Suppressor macrophage treated with lipopolysaccharide for 1 hour (primary cell): ENCODE data around the gene CELA3B.
"Not testable (repeated sequence)": the region's sequence is repeated elsewhere in the genome, so short reads cannot be mapped to it uniquely, and the experiment has no call there.

Experiments
- DNase-seq, 3 donors: peaks; one replicate each; pipeline ENCODE4 v3.0.0-alpha.2; 2020 to 2022

CELA3B gene, protein sequence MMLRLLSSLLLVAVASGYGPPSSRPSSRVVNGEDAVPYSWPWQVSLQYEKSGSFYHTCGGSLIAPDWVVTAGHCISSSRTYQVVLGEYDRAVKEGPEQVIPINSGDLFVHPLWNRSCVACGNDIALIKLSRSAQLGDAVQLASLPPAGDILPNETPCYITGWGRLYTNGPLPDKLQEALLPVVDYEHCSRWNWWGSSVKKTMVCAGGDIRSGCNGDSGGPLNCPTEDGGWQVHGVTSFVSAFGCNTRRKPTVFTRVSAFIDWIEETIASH

DNA sequence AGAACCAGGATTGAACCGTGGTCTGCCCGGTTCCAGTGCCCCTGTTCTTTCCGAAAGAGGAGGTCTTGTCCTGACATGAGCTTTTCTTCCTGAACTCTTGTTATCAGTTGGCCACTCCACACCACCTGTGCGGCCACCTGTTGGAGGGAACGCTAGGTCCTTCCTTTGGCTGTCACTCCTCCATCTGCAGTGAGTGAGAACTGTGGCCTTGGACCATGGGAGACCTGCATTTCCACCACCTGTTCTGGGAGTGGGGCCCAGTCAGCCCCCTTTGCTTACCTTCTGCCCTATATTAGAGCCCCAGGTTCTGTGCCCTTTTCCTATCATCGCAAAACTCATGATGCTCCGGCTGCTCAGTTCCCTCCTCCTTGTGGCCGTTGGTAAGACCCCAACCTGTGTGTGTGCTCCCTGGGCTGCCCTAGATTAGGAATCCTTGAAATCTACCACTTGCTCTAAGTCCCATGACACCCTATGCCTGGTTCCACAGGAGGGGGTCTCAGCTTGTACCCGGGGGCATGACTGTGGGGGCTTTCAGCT, at the start of gene CELA3B:
TSS of gene CELA3B (plus strand) at position 320 of the 537 bp plus-strand sequence. CDS start at position 338, 18 bp downstream.
- DNase-seq: not testable (repeated sequence)

DNA sequence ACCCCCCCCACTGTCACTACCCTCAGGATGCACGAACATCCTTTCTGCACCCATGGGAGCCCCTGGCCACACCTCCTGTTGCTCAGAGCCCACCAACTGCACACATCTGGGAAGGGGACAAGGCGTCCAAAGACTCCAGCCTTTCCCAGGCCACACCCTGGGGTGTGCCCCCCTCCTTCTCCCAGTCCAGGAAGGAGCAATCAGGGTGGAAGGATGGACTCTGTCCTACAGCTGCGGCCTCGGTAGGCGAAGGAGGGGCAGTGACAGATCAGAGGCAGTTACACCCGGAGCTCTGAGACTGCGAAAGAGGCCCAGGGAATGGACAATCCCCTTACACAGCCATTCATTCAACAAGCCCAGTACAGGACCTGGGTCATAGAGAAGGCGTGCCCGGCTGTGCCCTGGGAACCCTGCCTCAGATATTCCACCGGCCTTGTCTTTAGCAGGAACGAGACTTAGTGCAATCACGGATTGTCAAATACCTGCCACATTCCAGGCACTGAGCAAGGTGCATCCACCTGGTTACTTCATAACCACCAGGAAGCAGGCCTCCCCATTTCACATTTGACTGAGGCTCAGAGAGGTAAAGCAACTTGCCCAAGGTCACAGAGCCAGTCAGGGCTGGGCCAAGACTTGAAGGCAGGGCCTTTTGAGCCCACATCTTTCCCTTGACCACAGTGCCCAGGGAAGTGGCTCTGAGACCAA, 49.1 kb upstream of the CELA3B start:
- DNase-seq: no peak

DNA sequence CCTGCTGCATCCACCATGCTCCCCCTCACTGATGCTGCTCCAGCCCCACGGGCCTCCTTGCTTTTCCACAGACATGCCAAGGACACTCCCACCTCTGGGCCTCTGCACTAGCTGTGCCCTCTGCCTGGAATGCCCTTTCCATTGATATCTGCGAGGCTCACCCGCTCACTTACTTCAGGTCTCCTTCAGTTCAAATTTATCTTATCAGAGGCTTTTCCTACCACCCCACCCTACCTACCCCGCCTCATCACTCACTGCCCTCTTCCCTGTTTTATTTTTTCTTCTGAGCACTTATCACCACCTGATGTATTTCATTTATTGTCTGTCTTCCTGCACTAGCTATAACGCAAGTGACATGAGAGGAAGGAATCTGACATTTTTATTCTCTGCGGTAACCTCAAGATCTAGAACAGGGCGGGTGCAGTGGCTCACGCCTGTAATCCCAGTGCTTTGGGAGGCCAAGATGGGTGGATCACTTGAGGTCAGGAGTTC, 46.7 kb upstream of the CELA3B start:
- DNase-seq: no peak

DNA sequence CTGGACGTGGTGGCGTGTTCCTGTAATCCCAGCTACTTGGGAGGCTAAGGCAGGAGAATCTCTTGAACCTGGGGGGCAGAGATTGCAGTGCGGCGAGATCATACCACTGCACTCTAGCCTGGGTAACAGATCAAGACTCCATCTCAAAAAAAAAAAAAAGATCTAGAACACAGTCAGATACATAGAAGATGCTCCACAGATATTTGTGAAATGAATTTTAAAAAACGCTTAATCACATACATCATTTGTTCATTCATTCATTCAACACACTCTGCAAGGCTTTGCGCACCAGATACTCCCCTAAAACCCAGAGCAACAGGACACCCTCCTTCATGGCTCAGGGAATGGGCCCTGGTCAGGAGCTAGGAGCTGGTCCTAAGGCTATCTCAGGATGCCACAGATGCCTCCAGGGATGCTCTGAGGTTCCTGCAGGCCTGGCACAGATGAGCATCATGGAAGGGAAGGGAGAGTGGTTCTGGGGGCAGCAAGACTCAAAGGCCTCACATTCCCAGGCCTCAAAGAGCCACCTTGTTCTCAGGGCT, 46.1 kb upstream of the CELA3B start:
- DNase-seq: no peak

DNA sequence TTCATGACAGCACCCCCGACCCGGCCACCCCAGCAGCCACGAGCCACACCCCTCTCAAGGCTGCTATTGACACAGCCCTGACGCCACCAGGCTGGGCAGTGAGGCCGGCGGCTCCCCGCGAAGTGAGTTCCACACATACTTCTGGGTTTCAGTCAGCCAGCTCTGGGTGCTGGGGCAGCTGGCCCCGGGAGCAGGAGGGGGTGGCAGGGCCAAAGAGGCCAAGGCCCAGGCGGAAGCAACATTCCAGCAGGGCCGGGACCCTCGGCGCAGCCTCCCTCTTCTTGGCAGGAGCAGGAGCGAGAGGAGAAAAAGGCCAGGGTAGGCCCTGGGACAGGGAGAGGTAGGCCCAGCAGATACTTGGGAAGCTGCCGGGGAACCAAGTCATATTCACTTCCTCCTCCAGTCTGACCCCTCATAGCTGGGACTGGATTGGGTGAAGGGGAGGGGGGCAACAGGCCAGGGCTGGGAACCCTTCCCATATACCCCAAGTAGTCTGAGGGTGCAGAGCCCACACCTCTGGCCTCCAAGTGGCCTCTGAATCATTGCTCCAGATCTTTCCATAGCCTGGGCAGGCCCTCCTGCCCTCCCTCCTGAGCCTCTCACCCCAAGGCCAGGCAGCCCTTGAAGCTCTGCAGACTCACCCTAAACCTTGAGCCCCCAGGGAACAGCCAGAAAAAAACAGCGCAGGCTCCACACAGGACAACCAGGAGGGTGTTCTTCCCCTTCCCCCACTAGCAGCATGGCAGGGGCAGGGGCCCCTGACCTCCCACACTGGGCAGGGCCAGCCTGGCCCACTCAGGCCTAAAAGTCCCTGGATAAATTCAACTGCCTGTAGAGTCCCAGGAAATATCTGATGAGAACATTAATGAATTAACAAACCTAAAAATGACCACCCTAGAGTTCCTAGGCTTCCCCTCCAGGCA, 45.4 kb upstream of the CELA3B start:
- no peak for DNase-seq

DNA sequence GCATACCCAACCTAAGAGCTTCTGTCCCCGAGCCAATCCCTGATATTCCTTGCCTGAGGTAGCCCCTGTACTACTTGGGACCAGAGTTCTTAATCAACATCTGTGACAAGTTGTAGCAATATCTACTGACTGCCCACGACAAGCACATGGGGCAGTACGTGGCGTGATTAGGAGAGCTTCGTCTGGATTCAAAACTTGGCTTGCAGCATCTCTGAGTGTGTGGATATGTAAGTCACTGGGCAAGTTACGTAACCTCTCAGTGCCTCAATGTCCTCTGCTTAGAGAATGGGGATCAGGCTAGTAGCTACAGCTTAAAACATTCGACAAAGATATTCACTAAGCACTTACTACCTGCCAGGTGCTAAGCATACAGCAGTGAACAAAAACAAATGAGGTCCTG, 44.7 kb upstream of the CELA3B start:
- DNase-seq: peak; percentile 45 to 50 (median 45)

DNA sequence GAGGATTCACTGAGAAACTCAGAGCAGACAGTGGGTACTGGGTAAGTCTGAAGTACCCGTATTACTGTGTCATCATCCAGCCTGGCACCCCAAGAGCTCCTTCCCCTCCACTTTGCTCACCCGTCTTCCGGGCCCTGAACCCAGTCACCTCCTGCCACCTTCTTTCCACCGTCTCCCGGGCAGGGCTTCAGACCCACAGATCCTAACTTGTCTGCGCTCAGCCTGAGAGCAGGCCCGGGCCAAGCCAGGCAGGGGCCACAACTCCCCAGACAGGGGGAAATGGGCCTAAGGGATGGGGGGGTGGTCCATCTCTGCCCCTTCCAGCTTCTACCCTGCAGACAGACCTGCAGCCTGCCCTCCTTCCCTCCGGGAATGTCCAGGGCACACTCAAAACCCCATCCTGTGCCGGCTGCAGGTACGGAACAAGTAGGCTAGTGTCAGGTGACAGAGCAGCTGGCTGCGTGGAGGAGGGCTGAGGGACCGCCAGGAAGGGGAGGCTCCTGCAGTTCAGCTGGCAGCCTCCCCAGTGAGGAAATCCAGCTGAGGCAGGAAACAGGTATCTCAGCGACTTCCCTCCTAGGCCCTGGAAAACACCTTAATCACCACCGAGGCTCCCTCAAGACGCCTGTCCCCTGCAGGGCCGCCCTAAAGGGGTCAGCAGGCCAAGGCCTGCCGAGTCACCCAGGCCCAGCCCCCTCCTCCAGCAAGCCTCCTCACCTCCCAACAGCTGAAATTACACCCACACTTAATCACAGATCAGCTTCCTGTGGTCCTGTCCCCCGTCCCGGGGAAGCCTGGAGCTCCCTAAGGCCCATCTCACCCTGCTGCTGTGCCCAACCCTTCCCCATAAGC, 43.2 kb upstream of the CELA3B start:
- no peak for DNase-seq

DNA sequence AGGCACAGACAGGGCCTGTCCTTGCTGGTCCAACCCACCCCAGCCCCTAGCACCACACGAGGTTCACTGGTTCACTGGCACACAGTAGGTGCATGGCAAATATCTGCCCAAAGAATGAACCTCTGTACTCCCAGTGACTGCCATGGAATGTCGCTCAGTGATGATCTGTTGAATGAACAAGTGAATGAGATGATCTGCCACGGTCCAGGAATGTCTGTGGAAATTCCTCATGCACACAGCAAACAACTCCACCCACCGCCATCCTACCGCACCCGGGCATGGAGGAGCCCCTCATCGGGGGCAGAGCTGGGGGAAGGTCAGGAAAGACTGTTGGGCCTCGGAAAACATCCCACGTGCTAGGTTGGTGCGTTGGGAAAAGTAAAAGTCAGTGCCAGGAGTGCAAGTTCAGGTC, 41.4 kb upstream of the CELA3B start:
- no peak for DNase-seq

DNA sequence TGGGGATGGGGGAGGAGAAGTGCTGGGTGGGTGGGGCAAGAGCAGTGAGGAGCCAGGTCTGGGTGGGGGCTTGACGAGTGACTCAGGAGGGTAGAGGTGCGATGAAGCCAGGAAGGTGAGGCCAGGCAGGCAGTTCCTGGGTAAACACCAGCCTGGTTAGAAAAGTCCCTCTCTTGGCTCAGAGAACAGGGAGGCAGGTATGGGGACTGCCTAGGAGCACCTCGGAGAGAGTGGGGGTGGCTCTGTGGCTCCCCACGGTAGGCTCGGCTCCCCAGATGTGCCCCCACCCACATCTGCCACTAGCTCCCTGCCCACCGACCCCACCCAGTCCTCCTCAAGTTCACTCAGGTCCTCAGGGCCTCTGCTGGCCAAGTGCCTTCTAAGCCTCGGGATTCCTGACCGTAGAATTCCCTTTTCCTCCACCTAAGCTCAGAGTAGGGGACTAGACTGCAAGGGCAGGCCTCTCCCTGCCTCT, 40.9 kb upstream of the CELA3B start:
- DNase-seq: no peak

DNA sequence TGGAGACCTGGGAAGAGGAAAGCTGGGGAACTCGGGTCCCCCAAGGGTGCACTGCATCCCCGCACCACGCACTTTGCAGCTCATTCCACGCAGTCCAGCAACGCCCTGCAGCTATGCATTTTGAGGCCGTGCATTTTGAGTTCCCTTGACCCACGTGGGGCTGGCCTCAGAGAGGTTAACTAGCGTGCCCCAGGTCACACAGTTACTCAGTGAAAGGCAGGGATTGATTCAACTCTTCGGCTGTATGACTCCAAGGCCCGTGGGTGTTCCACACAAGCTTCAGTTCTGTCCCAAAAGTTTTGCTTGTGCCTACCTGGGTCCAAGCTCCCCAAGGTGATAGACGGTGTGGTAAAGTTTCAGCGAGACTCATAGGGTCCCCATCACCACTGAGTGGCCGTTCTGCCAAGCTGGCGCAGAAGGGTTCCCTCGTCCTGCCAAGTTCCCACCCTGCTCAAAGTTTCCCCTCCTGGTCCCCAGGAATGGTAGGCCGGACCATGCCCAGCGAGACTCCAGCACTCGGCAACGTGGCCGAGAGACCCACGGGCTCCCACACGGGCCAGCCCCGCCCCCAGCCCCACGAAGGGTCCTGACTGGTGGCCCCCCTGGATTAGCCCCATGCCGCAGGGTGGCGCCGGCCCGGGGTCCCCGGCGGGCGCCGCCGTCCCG, 40.3 kb upstream of the CELA3B start:
- peak in 1 of 3 donors; percentile 37 for DNase-seq

DNA sequence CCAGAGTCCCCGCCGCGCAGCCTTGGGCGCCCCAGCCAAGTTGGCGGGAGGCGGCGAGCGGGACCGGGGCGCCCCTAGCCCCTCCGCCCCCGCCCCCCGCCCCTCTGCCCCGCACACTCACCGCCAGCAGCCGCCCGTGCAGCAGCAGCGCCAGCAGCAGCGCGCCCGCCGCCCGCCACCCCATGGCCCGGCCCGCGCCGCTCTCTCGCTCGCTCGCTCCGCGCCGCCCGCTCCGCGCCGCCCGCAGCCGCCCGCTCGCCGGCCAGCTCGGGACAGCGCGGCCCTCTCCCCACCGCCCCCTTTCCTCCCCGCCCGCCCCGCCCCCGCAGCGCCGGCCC, 39.8 kb upstream of the CELA3B start, which contains the start of gene HSPG2:
TSS of gene HSPG2 (minus strand) at position 277 of the 338 bp plus-strand sequence. CDS start at position 184, 93 bp downstream.
- no peak for DNase-seq

DNA sequence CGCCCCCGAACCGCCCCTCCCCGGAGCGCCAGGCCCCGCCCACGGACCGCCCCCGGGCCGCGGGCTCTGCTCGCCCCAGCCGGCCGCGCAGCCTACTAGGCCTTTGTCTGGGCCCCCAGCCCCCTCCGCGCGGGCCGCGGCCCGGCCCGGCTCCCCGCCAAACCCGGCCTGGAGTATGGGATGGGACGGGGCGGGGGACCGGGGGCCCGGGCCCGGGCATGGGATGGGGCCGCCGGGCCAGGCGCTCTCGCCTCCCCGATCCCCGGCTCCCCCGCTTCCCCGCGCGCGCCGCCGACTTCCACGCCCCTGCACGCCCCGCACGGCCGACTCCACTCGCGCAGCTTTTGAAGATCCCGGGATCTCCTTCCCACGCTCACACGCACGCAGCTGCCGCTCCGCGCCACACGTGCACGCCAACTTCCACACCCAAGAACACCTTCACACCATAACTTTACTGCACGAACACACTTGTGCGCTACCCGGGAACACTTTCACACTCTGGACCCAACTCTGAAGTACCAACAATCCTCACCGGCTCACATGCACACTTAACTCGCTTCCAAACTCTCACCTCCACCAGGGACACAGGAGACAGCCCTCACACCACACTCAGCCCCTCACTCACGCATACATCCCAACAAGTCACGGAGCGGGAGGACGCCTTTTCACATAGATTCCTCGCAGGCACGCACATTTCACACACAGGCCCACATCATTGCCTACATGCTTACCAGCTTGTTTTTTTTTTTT, 39.3 kb upstream of the CELA3B start:
- peak; percentile 77 to 89 (median 80) for DNase-seq

DNA sequence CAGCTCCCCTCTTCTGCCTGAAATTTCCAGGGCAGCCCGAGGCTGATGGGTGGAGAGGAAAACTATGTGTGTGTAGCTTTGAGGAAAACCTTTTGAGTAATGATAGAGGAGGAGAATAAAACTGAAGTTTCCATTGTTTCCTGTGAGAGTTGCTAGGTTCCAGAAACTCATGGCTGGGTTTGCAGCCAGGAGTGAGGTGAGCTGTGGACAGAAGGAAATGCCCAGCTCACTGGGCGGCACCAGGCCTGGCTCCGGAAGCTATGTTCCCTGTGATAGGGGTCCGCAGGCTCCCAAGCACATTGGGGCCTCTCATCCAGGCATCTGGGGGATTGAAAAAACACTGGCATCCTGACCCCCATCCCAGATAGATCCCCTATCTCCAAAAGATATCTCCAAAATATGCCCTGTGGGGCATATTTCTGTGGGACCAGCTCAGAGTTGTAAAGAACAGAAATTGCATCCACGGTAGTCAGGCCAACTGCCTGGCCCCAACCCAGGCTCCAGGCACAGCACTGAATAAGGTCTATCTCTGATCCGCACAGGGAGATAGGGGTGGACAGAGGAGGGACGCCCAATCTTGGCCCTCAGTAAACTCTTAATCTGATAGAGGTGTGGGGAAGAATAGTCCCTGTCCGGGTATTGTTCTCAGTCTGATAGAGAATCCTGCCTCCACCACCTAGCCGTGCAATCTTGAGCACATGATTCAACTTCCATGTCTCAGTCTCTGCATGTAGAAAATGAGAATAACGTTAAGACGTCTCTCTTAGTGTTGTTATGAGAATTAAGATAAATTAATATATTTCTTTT, 37.9 kb upstream of the CELA3B start:
- peak in 1 of 3 donors; percentile 21 for DNase-seq

DNA sequence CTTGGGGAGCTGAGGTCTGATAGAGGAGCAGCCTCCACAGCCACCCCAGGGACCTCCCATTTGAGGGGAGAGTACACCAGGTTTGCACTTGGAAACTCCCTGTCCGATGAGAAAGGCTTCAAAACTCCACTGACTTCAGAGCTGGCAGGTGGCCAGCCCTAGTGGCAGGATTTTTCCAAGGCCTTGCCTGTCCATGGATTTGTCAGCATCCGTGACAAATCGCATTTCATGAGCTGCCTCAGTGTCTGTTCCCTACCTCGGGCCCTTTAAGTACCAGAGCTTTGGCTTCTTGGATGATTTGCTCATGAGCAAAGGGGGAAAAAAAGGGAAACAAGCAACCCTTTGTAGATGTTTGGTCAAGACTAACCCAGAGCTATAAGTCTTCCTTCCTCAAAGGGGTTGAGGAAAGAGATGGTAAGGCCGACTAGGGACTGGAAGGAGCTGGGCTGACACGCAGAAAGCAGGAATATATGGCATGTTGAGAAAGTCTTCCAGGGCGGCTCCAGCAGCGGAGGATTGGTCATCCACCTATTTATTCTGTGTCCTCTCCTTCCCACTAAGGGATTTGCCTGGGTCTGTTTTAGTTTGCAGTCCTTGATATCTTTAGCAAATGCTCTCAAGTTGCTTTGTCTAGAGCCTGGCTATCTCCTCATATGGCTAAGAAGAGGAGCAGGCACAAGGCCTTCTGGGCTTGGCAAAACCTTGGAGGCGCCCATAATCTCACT, 37.0 kb upstream of the CELA3B start:
- peak; percentile 80 to 92 (median 86) for DNase-seq

DNA sequence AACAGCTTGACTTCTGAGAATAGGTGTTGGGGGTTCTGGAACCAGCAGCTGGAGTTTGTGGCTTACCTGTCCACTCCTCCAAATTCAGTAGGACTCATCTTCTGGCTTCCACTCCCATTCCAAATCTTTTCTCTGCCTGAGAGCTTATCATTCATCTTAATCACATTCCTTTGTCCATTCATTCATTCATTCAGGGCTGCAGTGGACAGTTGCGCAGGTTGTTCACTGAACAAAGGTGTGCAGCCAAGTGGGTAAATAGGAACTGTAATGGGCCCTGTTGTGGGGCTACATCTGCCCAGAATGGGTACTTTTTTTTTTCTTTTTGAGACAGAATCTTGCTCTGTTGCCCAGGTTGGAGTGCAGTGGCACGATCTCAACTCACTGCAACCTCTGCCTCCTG, 36.3 kb upstream of the CELA3B start:
- no peak for DNase-seq

DNA sequence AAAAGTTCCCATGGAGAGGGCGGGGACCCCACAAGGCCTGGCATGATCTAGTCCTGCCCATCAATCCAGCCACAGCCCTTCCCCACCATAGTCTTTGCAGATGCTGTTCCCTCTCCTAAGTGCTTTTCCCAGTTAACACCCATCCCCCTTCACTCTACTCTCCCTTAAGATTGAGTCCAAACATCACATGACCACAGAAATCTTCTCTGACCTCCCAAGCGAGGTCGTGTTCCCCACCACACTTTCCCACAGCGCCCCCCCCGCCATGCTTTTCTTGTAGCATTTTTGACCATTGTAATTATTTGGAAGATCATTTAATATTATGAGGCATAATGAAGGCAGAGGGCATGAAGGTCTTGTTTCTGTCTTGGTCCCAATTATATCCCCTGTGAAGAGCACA, 35.5 kb upstream of the CELA3B start:
- no peak for DNase-seq

DNA sequence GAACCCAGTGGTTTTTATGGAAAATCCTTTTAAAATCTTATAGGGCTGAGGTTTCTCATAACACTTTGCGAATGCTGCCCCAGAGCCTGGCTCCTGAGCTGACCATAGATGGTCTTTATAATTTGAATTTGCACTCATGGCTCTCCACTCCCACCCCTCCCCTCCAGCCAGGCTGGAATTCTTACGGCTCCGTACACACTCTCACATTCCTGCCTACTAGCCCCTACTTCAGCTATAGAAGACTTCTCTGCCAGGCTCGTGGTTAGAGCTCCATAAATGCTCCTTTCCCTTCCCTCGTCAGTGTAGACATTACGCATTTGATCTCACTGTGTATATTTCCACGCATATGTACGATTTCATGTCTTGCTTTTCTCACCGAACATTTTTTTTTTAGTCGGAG, 34.4 kb upstream of the CELA3B start:
- DNase-seq: no peak

DNA sequence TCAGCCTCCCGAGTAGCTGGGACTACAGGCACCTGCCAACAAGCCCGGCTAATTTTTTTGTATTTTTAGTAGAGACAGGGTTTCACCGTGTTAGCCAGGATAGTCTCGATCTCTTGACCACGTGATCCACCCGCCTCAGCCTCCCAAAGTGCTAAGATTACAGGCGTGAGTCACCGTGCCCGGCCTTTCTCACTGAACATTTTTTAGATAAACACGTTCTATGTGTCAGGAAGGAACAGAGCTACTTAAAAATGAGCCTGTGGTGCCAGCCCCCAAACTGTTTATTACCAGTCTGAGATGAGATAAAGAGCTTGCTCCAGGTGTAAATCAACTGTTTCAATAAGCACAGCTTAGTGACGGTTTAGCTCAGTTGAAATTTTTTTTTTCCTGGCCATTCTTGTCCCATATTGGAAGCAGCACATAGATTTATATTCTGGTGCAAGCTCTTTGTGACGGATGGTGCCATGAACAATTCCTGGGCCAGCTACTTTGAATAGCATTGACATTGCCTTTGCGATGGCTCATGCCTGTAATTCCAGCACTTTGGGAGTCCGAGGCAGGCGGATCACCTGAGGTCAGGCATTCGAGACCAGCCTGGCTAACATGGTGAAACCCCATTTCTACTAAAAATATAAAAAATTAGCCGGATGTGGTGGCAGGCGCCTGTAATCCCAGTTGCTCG, 33.7 kb upstream of the CELA3B start:
- not testable (repeated sequence) for DNase-seq
